OCI-LY3 (cell line): ENCODE data around the gene TMEM233.
"Not testable (repeated sequence)": the region's sequence is repeated elsewhere in the genome, so short reads cannot be mapped to it uniquely, and the experiment has no call there.

Experiments
- H2AFZ ChIP-seq: fragments of 200-600, 300-600 bp; shearing (Covaris generic); 2 replicates; pipeline ENCODE4 v1.6.0; 2014; ENCODE audit warnings: antibody characterized with exemption, low read depth, low read length
- H3K27ac ChIP-seq: fragments of 200-600, 300-600 bp; sonication (generic); 2 replicates; pipeline ENCODE4 v1.5.1; 2014; ENCODE audit warnings: mild to moderate bottlenecking, low read length, moderate library complexity, mixed read lengths
- H3K27me3 ChIP-seq: fragments of 200-600, 300-600 bp; sonication (generic); 2 replicates; pipeline ENCODE4 v1.6.1; 2014; ENCODE audit warnings: low read depth, low read length, mixed read lengths
- H3K36me3 ChIP-seq: fragments of 200-600, 300-600 bp; sonication (generic); replicated peaks from 2 replicates; pipeline ENCODE3; 2014; ENCODE audit warnings: low read depth, low read length, mixed read lengths
- H3K4me1 ChIP-seq: fragments of 300-600, 200-600 bp; sonication (generic); 2 replicates; pipeline ENCODE4 v1.6.1; 2014; ENCODE audit warnings: low read length, mixed read lengths
- H3K4me2 ChIP-seq: fragments of 200-600, 300-600 bp; sonication (generic); 2 replicates; pipeline ENCODE4 v1.6.1; 2014; ENCODE audit warnings: low read length, mixed read lengths
- H3K4me3 ChIP-seq: fragments of 300-600, 200-600 bp; sonication (generic); 2 replicates; pipeline ENCODE4 v1.5.1; 2014; ENCODE audit warnings: antibody characterized with exemption, mild to moderate bottlenecking, low read length, moderate library complexity
- H3K79me2 ChIP-seq: fragments of 300-600, 200-600 bp; shearing (Covaris generic); 2 replicates; pipeline ENCODE4 v1.6.1; 2014; ENCODE audit warnings: mild to moderate bottlenecking, low read length, mixed read lengths
- H3K9ac ChIP-seq: fragments of 300-600, 200-600 bp; shearing (Covaris generic); 2 replicates; pipeline ENCODE4 v1.6.0; 2014; ENCODE audit warnings: mild to moderate bottlenecking, low read length, moderate library complexity
- H3K9me3 ChIP-seq: fragments of 200-600, 300-600 bp; shearing (Covaris generic); 2 replicates; pipeline ENCODE4 v1.6.1; 2014; ENCODE audit warnings: low read length, mixed read lengths; ENCODE audit not compliant: insufficient read depth
- H4K20me1 ChIP-seq: fragments of 200-600, 300-600 bp; sonication (generic); 2 replicates; pipeline ENCODE4 v1.6.1; 2016; ENCODE audit warnings: low read length, mixed read lengths; ENCODE audit not compliant: insufficient read depth
- CTCF ChIP-seq: fragments of 200-600, 300-600 bp; sonication (generic); IDR thresholded peaks from 2 replicates; pipeline ENCODE4 v1.5.1; 2014; ENCODE audit warnings: antibody characterized with exemption, low read length, low read depth
- EZH2phosphoT487 ChIP-seq: fragments of 200-600 bp; shearing (Covaris generic); IDR thresholded peaks from 2 replicates; pipeline ENCODE4 v1.6.1; 2018; ENCODE audit warnings: antibody characterized with exemption, mixed run types, low read depth

The TMEM233 gene

GRCh38 chr12:119614705-119615104 lies 21.1 kb downstream of the TMEM233 start:
- Histone ChIP-seq H3K4me1 (no peaks in the 10 kb centered on the region), H4K20me1 (no peaks in the 10 kb centered on the region), H2AFZ (no peak overlapping the region), H3K79me2 (no peaks in the 10 kb centered on the region), H3K27ac (no peak overlapping the region), H3K4me3 (no peak overlapping the region), H3K27me3 (no peaks in the 10 kb centered on the region), H3K9ac (no peak overlapping the region), H3K4me2 (no peak overlapping the region), H3K36me3 (no peaks in the 10 kb centered on the region), H3K9me3 (no peaks in the 10 kb centered on the region)
- TF ChIP-seq EZH2phosphoT487: no peak
- no peak for TF ChIP-seq CTCF

GRCh38 chr12:119615518-119616475 lies 22.2 kb downstream of the TMEM233 start:
- TF ChIP-seq CTCF (no peak), EZH2phosphoT487 (no peak)
- Histone ChIP-seq H3K9ac (no peak overlapping the region), H3K4me3 (no peak overlapping the region), H3K36me3 (no peaks in the 10 kb centered on the region), H3K4me1 (no peaks in the 10 kb centered on the region), H4K20me1 (no peaks in the 10 kb centered on the region), H3K4me2 (no peak overlapping the region), H3K9me3 (no peaks in the 10 kb centered on the region), H3K27me3 (peaks cover 7% of the 10 kb centered on the region; the same call in 1 of the 2 replicates), H3K79me2 (no peaks in the 10 kb centered on the region), H3K27ac (no peak overlapping the region), H2AFZ (no peak overlapping the region)

GRCh38 chr12:119618328-119618896 lies 24.8 kb downstream of the TMEM233 start:
- not testable (repeated sequence) for H3K4me1 ChIP-seq, H3K36me3 ChIP-seq, H4K20me1 ChIP-seq, H3K9ac ChIP-seq, H3K79me2 ChIP-seq, H3K4me3 ChIP-seq, H3K27ac ChIP-seq, H3K4me2 ChIP-seq, H3K9me3 ChIP-seq, H2AFZ ChIP-seq
- H3K27me3 ChIP-seq: peaks cover 16% of the 10 kb centered on the region

- Histone ChIP-seq H3K79me2 (no peaks in the 10 kb centered on the region), H3K9me3 (no peaks in the 10 kb centered on the region), H3K36me3 (no peaks in the 10 kb centered on the region), H2AFZ (no peak overlapping the region), H3K4me2 (no peak overlapping the region), H3K27ac (no peak overlapping the region), H3K4me3 (no peak overlapping the region), H3K4me1 (peaks cover 5% of the 10 kb centered on the region), H4K20me1 (no peaks in the 10 kb centered on the region), H3K27me3 (peaks cover 19% of the 10 kb centered on the region), H3K9ac (no peak overlapping the region)
- TF ChIP-seq EZH2phosphoT487 (no peak), CTCF (no peak)
Observed at GRCh38 chr12:119620490-119620889, 26.9 kb downstream of the TMEM233 start.
